ENCODE measurements around the gene FNBP1. TPM values are rescaled to one million over a fixed set of nuclear protein-coding genes. Genes with fewer than 3 reads are reported as not detected.

Gene FNBP1
- total and polyA plus RNA-seq, 2 experiments from 2014 or later: 17.8 to 22.6 TPM

DNA sequence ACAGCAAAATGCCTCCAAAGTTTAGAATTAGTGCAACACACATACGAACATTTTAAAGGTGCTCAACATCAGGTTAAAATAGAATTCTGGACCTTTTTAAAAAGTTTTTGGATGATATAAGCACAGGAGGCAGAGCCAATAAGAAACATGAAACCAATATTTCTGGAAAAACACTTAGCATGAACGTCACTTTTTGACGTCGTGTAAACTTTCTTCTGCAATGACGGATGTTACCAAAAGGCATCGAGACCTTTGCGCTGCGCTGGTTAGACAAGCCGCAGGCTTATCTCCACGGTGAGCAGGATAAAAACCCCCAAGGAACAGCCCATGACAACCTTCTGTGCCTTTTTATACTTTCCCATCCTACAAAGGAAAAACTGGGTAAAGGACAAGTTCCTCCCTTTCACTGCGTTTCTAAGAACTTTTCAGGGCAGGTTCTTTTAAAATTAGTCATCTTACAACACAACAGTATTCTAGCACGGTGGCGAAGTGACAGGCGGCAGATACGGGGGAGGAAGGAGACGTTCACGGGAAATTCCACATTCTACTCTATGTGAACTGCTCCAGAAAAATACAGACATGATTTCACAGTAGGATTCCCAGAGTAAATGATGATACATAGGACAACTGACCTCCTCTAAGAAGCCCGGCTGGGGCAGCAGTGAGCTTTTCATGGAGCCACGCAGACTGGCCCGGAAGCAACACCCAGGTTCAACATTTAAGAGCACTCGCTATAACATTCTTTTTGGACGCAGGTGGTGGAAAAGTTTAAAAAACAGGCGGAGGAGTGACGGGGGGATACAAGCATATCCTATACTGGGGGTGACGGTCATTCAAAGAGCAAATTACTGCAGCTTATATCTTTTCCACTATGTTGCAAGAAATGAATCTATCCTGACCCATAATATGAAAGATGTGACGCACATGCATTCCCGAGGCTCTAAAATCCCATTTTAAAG is 155.4 kb downstream of the FNBP1 start:
- Histone ChIP-seq H3K36me3 (ENCODE audit: low read depth) (no peaks in the 10 kb centered on the region), H4K20me1 (ENCODE audit: insufficient read depth) (no peaks in the 10 kb centered on the region), H3K27ac (peak overlapping the region; percentile 4; the same call in 1 of the 2 replicates), H3K9me3 (ENCODE audit: low read depth) (no peaks in the 10 kb centered on the region), H2AFZ (no peak overlapping the region; the same call in 1 of the 2 replicates), H3K9me2 (ENCODE audit: insufficient read depth) (no peaks in the 10 kb centered on the region), H3K9ac (no peak overlapping the region), H3F3A (ENCODE audit: insufficient read depth) (peaks cover 35% of the 10 kb centered on the region), H3K4me3 (no peak overlapping the region), H3K4me2 (ENCODE audit: unreplicated experiment) (peak overlapping the region; percentile 13), H3K4me1 (ENCODE audit: insufficient read depth) (peaks cover 31% of the 10 kb centered on the region), H3K79me2 (ENCODE audit: insufficient read depth) (no peaks in the 10 kb centered on the region), H3K27me3 (replicated peaks; ENCODE audit: insufficient read depth) (no peaks in the 10 kb centered on the region)
- WGBS, 2 experiments (ENCODE audit: low coverage in 1 of 2, low lambda C conversion rate in 2 of 2, missing lambda C conversion rate in 2 of 2): 57 to 59% methylated on average over 27 of the region's 27 CpGs
- TF ChIP-seq EZH2phosphoT487 (IDR thresholded peaks at IDR 0.05; ENCODE audit: insufficient read depth, low read depth): no peak
- no peak for TF ChIP-seq EZH2 (IDR thresholded peaks at IDR 0.05; ENCODE audit: insufficient read depth, poor library complexity, severe bottlenecking)
- peak; percentile 78 for DNase-seq
- in situ Hi-C loops (cut with MboI): loop anchor here (25.0 kb wide), 3 partner anchors 175 to 450 kb away; partner anchors contain the start of gene GPR107

DNA sequence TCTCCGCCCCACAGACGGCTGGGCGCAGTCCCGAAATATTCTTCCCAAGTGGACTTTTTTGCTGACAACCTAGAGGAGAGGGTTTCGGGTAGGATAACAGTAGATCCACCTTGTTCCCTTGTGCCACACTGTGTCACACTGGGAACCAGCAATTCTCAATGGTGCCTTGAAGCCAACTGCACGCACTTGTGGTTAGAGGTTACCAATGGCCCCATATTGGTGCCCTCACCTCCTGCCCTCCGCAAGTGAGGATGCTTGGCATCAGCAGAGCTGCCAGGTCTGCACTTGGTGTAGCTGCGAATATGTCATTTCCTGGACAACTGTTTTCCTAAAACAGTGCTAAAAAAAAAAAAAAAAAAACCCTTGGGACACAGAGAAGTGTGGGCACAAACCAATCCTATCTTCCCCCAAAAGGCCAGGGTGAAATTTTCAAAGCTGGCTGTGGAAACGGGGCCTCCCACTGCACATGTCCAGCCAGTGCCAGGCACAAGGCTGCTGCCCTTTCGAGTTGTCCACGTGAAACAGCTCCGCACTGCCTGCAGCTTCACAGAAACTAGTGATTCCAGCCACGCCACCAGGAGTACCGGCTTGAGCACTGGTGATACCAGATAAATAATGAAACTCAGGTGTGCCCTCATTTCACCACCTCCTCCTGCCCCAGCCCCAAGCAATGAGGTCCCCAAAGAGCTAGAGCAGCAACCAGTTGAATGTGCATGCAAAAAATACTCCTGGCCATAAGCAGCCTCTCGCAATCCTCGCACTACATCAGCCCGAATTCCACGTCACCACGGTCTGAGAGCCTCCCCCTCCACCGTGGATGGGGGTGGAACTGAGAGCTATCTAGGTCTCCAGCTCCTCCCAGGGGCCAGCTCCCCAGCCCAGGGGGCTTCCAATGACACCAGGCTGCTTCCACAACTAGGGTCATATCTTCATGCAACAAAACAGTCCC is 156.5 kb downstream of the FNBP1 start:
- TF ChIP-seq EZH2 (IDR thresholded peaks at IDR 0.05; ENCODE audit: insufficient read depth, poor library complexity, severe bottlenecking) (no peak), EZH2phosphoT487 (IDR thresholded peaks at IDR 0.05; ENCODE audit: insufficient read depth, low read depth) (no peak)
- Histone ChIP-seq H3F3A (ENCODE audit: insufficient read depth) (peaks cover 35% of the 10 kb centered on the region), H3K4me1 (ENCODE audit: insufficient read depth) (peaks cover 31% of the 10 kb centered on the region), H3K79me2 (ENCODE audit: insufficient read depth) (no peaks in the 10 kb centered on the region), H4K20me1 (ENCODE audit: insufficient read depth) (no peaks in the 10 kb centered on the region), H3K27ac (no peak overlapping the region), H3K9me2 (ENCODE audit: insufficient read depth) (no peaks in the 10 kb centered on the region), H3K4me2 (ENCODE audit: unreplicated experiment) (no peak overlapping the region), H3K9me3 (ENCODE audit: low read depth) (no peaks in the 10 kb centered on the region), H2AFZ (no peak overlapping the region), H3K9ac (0 out of 2 replicates have a peak overlapping the region, but pooled peaks have one; percentile 13), H3K27me3 (replicated peaks; ENCODE audit: insufficient read depth) (no peaks in the 10 kb centered on the region), H3K36me3 (ENCODE audit: low read depth) (no peaks in the 10 kb centered on the region), H3K4me3 (no peak overlapping the region)
- 66 to 70% methylated on average over 19 to 20 of the region's 20 CpGs for WGBS, 2 experiments (ENCODE audit: low coverage in 1 of 2, low lambda C conversion rate in 2 of 2, missing lambda C conversion rate in 2 of 2)
- in situ Hi-C loops (cut with MboI): loop anchor here (25.0 kb wide), 3 partner anchors 176 to 451 kb away; partner anchors contain the start of gene GPR107
- DNase-seq: no peak

DNA sequence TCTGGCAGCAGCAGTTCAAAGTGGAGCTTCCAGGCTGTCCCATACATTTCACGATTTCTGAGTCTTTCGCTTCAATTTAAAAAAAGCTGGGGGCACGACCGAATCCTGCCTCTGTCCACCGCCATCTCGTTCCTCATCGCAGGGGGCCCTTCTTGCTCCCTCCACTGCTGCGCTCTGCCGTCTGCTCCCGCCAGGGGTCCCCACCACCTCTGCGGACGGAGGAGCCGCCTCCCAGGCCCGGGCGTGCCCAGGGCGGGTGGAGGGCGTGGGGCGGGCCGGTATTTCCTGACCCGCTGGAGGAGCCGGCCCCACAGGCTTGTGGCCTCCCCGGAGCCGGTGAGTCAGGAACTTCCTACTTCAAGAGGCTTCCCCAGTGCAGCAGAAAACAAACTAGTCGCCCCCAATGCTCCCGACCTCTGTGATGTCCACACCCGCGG is 157.3 kb downstream of the FNBP1 start:
- Histone ChIP-seq H3F3A (ENCODE audit: insufficient read depth) (peaks cover 35% of the 10 kb centered on the region), H3K4me2 (ENCODE audit: unreplicated experiment) (peak overlapping the region; percentile 91), H3K36me3 (ENCODE audit: low read depth) (no peaks in the 10 kb centered on the region), H3K27me3 (replicated peaks; ENCODE audit: insufficient read depth) (no peaks in the 10 kb centered on the region), H3K9me3 (ENCODE audit: low read depth) (no peaks in the 10 kb centered on the region), H3K27ac (peak overlapping the region; percentile 20), H2AFZ (peak overlapping the region; percentile 54), H3K4me3 (peak overlapping the region; percentile 56), H4K20me1 (ENCODE audit: insufficient read depth) (no peaks in the 10 kb centered on the region), H3K9me2 (ENCODE audit: insufficient read depth) (no peaks in the 10 kb centered on the region), H3K79me2 (ENCODE audit: insufficient read depth) (no peaks in the 10 kb centered on the region), H3K9ac (peak overlapping the region; percentile 45), H3K4me1 (ENCODE audit: insufficient read depth) (peaks cover 31% of the 10 kb centered on the region)
- peak; percentile 99 for DNase-seq
- 2 to 3% methylated on average over 27 of the region's 27 CpGs for WGBS, 2 experiments (ENCODE audit: low coverage in 1 of 2, low lambda C conversion rate in 2 of 2, missing lambda C conversion rate in 2 of 2)
- in situ Hi-C loops (cut with MboI): loop anchor here (25.0 kb wide), 3 partner anchors 177 to 452 kb away; partner anchors contain the start of gene GPR107
- TF ChIP-seq EZH2phosphoT487 (IDR thresholded peaks at IDR 0.05; ENCODE audit: insufficient read depth, low read depth): no peak
- no peak for TF ChIP-seq EZH2 (IDR thresholded peaks at IDR 0.05; ENCODE audit: insufficient read depth, poor library complexity, severe bottlenecking)

All from GM23248 (cell line).